Muscle of arm (tissue), 12 donors: ENCODE data around the gene GPR39. TPM values are rescaled to one million over a fixed set of nuclear protein-coding genes. Genes with fewer than 3 reads are reported as not detected.

Experiments
- DNase-seq: peaks from one replicate; pipeline ENCODE4 v3.0.0-alpha.2; 2013
- polyA plus RNA-seq, 12 donors: library from polyadenylated mRNA; unstranded; fragments of 120-200 nt; gene quantifications; one replicate each; pipeline ENCODE4 v1.2.1, GENCODE V29; 2013; ENCODE audit not compliant: insufficient read length in 12 of 12

Gene GPR39
- polyA plus RNA-seq, 12 donors = 0.14 to 0.57 (median 0.21) TPM; not detected in 2

DNA sequence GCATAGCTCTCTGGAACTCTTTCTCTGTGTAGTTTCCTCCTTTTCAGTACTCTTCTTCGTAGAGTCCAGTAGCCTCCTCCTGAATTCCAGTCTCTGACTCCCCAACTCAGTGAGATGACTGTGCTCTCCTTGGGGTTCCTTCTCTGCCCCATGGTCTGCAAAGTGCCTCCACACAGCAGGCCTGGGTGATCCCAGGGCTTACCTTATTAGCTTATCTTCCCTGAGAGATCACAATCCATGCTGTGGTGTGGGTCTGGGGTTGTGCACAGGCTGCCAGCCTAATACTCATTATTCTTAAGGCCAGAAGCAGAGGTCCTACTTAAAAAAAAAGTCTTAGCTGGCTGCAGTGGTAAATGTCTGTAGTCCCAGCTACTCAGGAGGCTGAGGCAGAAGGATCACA is 4.6 kb upstream of the GPR39 start:
- no peak for DNase-seq

DNA sequence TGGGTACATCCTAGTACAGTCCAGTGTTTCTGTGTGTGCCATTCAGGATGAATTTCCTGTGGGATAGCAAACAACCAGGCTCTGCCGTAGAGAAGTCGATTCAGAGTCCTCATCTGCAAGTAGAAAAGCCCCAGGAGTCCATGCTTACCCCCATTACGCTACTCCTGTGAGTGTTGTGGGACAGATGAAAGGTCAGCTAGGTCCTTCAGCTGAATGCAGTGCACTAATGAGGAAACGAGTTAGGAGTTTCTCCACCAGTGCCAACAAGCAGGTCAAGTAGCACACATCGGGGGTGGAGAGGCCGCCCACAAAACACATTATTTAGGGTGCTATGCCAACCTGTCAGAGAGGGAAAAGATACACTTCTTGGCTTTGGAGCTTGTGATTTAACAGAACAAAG is 2.5 kb upstream of the GPR39 start:
- no peak for DNase-seq

DNA sequence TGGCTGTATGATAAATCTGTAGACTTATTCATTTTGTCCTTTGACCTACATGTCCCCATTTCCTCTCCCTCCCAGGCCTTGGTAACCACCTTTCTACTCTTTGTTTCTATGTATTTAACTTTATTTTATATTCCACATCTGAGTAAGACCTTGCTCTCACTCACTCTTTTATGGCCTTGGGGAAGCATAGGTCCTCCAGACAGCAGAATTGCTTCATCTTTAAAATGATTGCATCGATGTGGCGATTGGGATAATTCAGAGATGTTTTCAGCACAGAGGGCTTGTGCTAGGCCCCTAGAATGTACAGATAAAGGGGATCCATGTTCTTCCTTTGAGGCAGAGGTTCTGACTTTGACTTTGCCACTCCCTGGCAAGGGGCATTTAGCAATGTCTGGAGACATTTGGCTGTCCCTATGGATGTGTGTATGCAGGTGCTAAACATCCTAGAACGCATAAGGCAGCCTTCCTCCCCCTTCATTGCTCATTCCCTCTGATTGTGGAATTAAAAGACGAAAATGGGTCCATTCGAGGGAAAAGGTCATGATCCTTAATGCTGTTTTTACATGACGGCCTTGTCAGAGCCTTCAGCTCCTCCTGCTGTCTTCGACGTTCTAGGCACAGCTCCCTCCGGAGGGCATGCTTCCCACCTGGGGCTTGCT is 1.2 kb upstream of the GPR39 start:
- no peak for DNase-seq

DNA sequence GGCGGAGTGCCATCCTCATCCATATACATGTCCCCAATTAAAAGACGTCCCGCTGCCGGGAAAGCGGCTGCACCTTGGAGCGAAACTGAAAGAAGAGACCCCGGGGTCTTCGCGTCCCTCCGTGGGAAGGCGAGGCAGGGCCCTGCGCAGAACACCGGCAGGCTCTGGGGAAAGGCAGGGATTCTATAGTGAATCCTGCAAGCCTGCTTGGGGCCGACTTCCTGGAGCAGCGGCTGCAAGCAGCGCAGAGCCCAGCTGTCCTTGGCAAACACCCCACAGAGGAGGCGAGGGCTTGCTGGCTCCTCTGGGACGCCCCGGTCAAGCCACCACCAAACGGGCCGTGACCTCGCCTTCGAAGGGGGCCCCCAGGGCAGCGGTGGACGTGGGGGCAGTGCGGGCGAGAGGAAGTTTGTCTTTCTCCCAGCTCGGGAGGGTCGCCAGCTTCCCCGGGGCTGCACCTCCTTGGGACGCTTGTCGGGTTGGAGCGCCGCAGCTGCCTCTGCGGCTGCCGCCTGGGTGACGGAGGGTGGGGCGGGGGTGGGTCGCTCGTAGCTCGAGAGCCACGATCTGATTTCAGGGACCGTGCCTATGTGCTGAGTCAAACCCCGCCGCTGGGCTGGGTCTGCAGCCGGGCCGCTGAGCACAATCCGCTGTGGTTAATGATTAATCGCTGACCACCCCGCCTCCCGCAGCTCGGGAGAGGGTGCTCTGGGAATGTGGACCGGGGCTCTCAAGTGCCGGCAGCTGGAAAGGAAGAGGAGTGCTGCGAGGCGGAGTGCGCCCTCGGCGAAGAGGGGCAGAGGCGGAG is 486 bp upstream of the GPR39 start:
- DNase-seq = peak; percentile 52

DNA sequence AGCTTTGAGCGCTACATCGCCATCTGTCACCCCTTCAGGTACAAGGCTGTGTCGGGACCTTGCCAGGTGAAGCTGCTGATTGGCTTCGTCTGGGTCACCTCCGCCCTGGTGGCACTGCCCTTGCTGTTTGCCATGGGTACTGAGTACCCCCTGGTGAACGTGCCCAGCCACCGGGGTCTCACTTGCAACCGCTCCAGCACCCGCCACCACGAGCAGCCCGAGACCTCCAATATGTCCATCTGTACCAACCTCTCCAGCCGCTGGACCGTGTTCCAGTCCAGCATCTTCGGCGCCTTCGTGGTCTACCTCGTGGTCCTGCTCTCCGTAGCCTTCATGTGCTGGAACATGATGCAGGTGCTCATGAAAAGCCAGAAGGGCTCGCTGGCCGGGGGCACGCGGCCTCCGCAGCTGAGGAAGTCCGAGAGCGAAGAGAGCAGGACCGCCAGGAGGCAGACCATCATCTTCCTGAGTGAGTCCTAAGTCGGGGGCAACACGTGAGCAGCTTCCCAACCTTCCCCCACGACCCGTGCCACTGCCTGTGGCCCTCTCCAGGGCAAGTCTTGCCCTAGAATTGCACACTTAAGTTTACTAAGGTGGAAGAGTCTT is 928 bp downstream of the GPR39 start:
- DNase-seq = no peak

DNA sequence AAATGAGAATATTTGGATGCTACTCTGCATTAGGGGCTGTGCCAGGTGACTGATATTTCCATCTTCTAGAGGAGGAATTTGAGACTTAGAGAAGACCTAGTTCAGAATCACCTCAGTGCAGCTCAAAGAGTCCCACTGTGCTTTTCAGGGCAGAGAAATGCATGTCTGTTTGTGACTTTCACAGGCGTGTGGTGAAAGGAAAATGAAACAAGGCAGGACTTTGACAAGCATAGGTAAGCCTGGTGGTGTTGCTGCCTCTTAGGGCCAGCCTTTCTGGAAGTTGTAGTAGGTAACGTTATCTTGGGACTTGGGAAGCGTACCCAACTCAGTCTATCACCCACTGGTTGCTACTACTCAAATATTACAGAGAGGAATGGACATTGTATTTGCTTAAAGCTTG is 2.6 kb downstream of the GPR39 start:
- DNase-seq = no peak

DNA sequence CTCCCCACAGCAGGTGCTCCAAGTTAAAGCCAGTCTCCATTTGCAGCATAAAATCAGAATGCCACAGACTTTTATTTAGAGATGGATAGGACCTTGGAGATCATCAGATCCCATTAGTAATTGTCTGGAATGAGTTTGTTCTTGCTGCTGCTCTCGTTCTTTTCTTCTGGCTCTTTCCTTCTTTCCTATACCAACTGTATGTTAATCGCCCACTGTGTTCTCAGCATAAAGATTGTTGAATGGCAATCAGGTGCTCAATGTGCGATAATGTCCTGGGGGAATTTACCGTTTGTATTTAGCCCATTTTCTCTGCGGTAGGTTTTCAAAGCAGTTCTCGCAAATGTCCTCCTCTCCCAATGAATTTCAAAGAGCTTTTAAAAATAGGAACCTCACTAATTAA is 3.3 kb downstream of the GPR39 start:
- no peak for DNase-seq

DNA sequence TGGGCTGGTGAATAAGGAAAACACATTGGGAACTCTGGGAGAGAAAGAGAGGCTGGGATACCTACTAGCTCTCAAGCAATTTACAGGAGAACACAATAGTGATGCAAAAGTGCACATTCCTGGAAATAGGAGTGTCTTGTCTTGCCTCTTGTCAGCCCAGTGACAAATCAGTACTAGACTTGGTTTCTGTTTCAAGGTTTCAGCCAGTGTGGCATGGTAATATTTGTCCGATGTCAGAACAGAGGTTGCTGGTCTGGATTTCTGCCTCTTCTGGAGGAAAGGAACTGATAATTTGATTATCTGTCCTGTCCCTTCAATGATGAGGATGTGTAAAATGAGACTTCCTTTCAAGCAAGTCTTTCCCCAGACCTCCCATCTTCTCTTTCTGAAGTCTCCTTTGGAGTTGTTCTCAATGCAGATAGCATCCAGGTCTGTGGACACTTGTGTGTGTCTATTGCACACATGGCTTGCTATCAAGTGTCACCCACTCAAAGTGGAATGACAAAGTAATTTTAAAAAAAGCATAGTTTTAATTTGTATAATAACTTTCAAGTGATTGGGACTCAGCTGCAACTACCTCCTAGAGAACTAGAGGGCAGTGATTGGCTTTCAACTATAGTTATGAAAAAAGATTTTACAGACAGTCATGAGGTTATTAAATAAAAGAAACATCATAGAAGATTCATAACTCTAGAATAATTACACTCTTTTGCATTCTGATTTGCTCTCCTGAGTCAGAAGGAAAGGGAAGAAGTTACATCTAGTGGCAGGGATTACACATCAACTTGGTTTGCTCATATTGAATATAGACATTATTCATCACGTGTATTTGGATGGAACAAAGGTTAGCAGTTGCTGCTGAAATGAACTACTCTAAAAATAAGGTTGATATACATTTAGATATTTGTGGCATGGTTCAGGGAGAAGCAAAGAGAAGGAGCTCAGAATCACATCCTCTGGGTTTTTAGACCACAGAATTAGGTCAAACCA is 4.5 kb downstream of the GPR39 start:
- DNase-seq = no peak

DNA sequence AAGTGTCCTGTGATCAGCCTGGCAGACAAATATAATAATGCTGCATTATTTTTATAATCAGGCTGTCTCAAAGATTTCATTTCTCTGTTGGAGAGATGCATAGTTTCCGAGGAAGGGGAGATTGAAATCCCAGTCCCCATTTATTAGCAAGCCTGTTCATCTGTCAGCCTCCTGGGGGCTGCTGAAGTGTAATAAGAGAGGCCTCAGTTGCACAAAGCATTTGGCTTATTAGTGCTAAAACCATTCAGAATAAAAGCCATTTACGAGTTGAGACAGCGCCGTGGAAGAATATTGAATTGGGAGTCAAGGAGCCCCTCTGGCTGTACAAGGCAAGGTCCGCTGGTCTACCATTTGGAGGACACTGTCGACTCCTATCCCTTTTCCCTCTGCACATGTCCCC is 6.1 kb downstream of the GPR39 start:
- no peak for DNase-seq

DNA sequence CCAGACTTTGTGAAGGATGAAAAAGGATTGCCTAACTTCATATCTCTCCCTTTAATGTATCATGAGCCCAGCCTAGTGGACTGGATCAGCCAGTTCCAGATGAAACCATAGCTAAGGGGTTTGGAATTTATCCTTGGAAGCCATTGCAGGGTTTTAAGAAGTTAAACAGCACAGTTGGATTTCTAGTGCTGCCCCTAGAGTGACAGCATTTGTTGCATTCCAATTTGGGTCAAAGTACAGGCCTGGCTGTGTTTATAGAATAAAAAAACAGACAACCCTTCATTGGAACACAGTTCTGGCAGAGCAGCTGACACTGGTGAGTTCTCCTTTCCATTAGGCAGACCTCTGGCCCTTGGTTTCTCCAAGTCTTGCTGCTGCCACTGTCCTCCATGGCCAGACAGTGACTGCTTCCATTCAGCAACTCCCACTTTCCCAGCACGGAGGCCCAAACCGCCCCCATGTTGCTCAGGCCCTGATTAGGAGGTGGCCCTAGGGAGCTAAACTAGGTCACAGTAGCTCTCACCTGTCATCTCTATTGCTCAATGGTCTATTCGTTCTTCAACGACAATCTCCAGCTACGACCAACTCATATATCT is 8.0 kb downstream of the GPR39 start:
- no peak for DNase-seq

DNA sequence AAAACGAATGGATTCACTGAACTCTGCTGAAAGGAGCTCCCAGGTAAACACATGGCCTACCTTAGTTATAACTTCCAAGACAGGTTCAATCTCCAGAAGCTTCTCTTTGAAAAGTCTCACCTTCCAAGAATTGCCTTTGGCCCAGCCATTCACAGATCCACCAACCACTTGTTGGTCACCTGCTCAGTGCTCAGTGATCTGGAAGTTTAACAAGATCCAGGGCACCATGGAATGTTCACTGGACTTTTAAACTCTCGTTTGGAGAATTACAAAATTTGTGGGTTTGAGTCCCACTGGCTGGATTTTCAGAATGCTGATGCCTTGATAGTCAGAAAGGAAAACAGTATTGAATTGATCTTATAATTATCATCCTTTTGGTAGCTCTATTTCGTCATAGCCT is 9.4 kb downstream of the GPR39 start:
- no peak for DNase-seq

DNA sequence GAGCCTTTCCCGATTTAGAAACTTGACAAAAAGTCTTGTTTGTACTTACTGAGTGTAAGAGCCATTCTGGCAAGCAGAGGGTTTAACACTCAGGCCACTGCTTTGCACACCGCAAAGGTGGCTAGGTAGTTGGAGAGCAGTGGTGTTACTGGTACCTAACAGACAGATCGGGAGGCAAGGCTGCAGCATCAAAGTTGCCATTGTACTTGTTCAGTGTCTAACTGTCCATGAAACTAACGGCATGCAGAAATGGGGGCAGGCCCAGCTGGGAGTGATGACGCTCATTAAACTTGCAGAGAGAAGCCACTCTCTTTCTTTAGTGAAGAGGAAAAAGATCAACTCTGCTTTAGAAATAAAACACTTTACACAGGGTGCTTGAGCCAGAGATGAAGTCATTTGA is 10.1 kb downstream of the GPR39 start:
- DNase-seq = no peak

DNA sequence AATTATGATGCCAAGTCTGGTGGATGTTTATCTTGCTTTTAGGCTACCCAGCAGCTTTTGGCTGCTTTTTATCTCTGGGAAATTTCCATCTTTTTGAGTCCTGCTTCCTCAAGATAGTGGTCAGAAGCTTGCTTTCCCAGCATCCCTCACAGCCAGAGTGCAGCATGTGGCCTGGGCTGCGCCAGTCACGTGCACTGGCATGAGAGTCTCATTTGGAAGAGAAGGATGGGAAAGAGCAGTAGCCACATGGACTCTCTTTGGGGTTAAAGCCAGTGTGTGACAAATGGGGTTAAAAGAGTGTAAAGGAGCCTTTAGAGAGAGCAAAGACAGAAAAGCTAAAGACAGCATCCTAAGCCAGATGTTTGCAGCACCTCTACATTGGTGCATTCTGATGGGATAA is 12.7 kb downstream of the GPR39 start:
- no peak for DNase-seq

DNA sequence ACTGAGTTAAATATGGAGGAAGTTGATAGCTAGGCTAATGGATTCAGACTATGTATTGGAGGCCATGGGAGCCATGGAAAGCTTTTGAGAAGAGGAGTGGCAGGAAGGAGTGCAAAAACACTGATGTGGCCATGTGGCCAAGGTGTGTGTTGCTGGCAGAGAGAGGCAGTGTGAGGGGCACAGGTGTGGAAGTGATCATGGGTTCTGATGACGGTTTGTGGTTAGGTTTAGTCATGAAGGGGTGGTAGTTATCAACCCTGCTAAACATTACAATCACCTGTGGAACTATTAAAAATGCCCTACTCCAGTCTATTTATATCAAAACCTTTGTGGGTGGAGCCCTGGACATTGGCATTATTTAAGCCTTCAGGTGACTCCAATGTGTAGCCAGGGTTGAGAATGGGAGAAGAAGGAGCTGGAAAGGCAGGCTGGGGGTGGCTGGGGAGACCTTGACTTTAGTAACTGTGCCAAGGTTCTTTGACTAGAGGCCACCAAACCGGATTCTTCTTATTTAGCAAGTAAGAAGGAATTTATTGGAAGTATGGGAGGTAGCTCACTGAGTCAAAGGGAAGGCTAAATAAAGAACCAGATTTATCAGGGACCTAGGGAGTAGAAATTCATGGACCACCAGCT is 13.5 kb downstream of the GPR39 start:
- DNase-seq = no peak

DNA sequence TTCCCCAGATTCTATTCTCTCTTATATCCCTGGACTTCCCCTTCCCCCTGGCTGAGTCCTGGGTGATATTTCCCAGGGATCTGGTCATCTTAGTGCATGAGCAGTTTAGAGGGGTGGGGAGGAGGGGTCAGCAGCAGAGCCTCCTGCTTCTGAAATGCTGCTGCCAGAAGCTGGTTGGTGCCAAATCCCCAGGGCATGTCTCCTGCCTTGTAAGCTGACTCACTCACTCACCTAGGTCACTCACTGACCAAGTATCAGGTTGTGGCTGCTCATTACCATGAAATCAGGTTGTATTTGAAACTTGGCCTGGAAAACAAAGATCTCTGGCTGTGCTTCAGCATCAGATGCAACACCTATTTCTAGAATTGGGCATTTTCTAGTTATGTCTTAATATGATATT is 14.3 kb downstream of the GPR39 start:
- DNase-seq = no peak

DNA sequence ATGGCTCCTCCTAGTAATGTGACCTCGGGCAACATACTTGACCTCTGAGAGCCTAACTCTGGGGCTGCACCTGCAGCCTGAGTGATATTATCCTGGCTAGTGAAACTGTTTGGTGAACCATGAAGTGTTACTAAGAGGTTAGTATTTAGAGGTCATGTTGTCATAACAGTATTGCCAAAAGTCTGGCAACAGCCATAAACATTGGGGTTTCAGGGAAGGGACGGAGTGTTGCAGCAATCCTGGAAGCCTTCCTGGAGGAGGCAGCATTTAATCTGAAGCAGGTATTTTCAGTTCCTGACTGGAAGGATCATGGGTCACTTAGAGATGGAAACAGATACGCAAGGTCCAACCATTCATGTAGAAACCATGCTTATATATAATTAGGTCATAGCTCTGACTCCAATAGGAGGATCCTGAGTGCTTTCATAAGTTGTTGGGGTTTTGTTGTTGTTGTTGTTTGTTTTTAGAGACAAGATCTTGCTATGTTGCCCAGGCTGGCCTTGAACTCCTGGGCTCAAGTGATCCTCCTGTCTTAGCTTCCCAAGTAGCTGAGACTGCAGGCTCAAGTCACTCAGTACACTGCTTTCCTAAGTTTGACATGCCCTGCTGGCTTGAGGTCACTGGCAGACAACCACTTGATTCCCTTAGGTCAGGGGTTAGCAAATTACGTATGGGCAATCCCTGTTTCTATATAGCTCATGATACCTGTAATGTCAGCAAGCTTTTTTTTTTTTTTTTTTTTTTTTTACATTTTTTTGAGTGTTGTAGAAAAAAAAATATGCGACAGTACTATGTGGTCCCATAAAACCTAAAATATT is 21.5 kb downstream of the GPR39 start:
- DNase-seq = no peak

DNA sequence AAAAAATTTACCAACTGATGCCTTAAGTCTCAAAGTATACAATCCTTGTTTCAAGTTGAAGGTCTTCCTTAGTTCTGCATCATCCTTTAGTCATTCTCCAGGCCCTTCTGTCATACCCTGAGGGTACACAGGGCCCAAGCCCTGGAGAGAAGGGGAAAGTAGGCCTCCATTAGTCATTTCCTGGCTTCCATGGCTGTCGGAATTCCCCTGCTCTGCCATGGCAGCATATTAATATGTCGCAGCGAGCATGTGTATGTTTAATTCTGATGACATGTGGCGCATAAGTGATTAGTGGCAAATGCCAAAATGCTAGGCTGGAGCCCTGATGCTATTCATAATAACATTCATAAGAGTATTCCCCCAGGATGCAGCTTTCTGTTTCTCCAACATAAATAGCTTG is 22.1 kb downstream of the GPR39 start:
- DNase-seq = no peak

DNA sequence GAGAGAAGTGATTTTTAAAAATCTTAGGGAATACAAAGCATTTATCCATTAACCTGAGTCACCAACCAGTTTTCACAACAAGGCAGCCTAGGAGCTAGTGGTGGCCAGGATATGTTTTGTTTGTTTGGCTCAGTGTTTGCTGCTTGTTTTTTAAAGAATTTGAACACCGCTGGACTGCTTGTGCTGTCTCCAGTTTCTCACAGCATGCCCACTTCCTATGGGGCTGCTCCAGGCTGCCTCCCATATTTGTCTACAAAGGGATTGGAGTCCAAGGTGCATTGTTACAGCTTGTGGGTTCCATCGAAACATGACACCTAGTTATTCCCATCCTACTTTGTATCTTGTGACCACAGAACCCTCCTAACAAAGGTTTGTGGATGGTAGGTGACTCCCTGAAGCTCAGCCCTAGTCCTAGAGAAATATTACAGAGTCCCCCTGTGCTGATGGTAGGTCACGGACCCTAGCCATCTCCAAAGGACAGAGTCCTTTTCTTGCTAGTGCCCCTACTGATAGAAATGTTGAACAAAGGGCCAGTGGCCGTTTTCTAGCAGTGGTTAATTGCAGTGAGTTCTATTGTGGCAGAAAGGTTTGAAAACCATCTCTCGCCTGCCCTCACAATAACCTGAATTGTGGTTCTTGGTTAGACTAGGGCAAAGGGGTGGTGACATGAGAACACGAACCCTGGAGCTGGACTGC is 23.2 kb downstream of the GPR39 start:
- no peak for DNase-seq

DNA sequence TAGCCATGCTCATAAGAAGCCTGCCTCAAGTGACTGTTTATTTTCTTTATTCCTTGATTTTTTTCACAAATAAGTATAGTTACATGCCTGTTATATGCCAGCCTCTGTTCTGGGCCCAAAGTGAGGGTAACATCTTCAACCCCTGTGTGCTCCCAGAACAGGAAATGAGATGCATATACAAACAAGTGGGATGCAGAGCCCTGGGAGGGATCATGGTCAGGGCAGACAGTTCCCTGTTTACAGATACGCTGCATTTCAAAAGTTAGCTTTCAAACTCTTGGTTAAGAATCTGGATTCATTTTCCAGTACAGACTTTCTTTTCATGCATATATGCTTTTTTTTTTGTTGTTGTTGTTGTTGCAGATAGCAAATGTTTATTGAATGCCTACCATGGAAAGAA is 24.4 kb downstream of the GPR39 start:
- DNase-seq = no peak

DNA sequence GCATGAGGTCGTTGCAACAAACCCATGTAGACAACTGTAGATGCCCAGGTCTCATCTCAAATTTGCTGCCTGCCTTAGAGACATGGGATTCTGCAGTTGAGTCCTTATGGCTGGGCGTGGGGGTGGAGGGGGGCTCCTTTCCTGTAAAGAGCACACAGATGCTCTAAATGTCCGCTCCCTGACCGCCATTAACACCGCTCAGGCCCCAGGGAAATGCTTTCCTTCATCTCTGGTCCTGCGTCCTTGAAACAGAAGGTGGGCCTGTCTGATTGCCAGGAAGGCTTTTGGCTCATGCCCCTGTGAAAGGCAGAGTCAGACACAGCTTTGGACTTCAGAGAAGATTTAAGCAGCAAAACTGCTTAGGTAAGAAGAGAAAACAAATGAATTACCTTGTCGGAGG is 25.7 kb downstream of the GPR39 start:
- DNase-seq = no peak
